ENCODE data around the gene TMEM176A.
"Not testable (repeated sequence)": the region's sequence is repeated elsewhere in the genome, so short reads cannot be mapped to it uniquely, and the experiment has no call there.

TMEM176A gene

GRCh38 chr7:150788474-150789269, 11.9 kb upstream of the TMEM176A start:
- DNase-seq, result no peak

GRCh38 chr7:150790416-150791075, 10.0 kb upstream of the TMEM176A start:
- no peak for DNase-seq

GRCh38 chr7:150791304-150791703, 9.3 kb upstream of the TMEM176A start:
- no peak for DNase-seq

- DNase-seq, result no peak
These were observed 8.7 kb upstream of the TMEM176A start for GRCh38 chr7:150791746-150792452.

GRCh38 chr7:150793569-150794238, 6.9 kb upstream of the TMEM176A start:
- no peak for DNase-seq

- no peak for DNase-seq
These were observed 2.9 kb upstream of the TMEM176A start for GRCh38 chr7:150797661-150798060.

- DNase-seq, result no peak
These were observed 1.4 kb upstream of the TMEM176A start for GRCh38 chr7:150799156-150799555.

GRCh38 chr7:150799741-150800580, 608 bp upstream of the TMEM176A start, which contains the start of gene TMEM176B:
TSS of gene TMEM176B (minus strand) at chr7:150800364. CDS start at chr7:150796569, 3,795 bp downstream.
- no peak for DNase-seq

- DNase-seq, result no peak
These were observed 825 bp downstream of the TMEM176A start for GRCh38 chr7:150801242-150801945.

GRCh38 chr7:150801946-150802771, 1.6 kb downstream of the TMEM176A start:
- no peak for DNase-seq

GRCh38 chr7:150803161-150803860, 2.7 kb downstream of the TMEM176A start:
- DNase-seq, result no peak

- DNase-seq, result no peak
These were observed 4.2 kb downstream of the TMEM176A start for GRCh38 chr7:150804802-150805201.

GRCh38 chr7:150805864-150806263, 5.3 kb downstream of the TMEM176A start:
- DNase-seq, result no peak

GRCh38 chr7:150806454-150806853, 5.9 kb downstream of the TMEM176A start:
- no peak for DNase-seq

- DNase-seq, result no peak
These were observed 6.3 kb downstream of the TMEM176A start for GRCh38 chr7:150806863-150807262.

GRCh38 chr7:150807616-150808438, 7.3 kb downstream of the TMEM176A start:
- DNase-seq, result not testable (repeated sequence)

- no peak for DNase-seq
These were observed 13.9 kb downstream of the TMEM176A start for GRCh38 chr7:150814328-150815001.

- DNase-seq, result no peak
These were observed 18.4 kb downstream of the TMEM176A start for GRCh38 chr7:150818971-150819370.
